Keratinocyte (primary cell): ENCODE data around the gene CNOT8.

ENCODE experiments used
- EZH2 ChIP-seq: IDR thresholded peaks from one replicate; pipeline ENCODE4 v1.6.1; 2012; ENCODE audit warnings: inconsistent platforms, mild to moderate bottlenecking, low read length, moderate library complexity
- TF ChIP-seq, protein P1 (sequence below), 3 experiments: IDR thresholded peaks in 1 of 3; conservative IDR thresholded peaks in 1 of 3; optimal IDR thresholded peaks in 1 of 3; 2 replicates in 2 of 3; 3 replicates in 1 of 3; pipeline versions ENCODE3 to v1.5.1; 2011; ENCODE audit warnings: low read length in 3 of 3, mild to moderate bottlenecking in 3 of 3, moderate library complexity in 2 of 3, control low read depth in 1 of 3, inconsistent platforms in 1 of 3; ENCODE audit not compliant: insufficient read depth in 2 of 3; ENCODE audit errors: extremely low read depth in 1 of 3

DNA sequence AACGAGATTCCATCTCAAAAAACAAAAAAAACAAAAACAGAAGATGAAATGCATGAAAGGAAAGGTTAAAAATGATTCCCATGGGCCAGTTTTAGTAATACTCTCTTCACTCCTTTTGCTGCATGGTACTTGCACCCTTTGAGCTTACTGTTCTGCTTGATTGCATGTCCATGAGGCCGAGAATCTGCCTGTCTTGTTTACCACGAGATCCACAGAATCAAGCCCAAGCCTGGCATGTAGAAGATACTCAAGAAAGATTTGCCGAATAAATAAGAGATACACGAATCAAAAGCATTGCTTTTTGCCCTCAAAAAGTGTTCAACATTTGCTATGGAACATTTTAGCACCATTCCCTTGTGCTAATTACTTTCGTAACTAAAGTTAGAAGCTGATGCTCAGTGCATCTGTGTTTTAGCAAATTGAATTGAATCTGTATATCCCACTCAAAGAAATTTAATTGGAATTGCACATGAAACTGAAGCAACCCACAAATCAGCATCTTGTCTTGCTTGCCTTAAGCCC lies 9.1 kb upstream of the CNOT8 start:
- TF ChIP-seq, protein P1, sequence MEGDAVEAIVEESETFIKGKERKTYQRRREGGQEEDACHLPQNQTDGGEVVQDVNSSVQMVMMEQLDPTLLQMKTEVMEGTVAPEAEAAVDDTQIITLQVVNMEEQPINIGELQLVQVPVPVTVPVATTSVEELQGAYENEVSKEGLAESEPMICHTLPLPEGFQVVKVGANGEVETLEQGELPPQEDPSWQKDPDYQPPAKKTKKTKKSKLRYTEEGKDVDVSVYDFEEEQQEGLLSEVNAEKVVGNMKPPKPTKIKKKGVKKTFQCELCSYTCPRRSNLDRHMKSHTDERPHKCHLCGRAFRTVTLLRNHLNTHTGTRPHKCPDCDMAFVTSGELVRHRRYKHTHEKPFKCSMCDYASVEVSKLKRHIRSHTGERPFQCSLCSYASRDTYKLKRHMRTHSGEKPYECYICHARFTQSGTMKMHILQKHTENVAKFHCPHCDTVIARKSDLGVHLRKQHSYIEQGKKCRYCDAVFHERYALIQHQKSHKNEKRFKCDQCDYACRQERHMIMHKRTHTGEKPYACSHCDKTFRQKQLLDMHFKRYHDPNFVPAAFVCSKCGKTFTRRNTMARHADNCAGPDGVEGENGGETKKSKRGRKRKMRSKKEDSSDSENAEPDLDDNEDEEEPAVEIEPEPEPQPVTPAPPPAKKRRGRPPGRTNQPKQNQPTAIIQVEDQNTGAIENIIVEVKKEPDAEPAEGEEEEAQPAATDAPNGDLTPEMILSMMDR (optimal IDR thresholded peaks at IDR 0.05 in 1 of 3, IDR thresholded peaks at IDR 0.05 in 1 of 3, conservative IDR thresholded peaks at IDR 0.05 in 1 of 3; ENCODE audit: extremely low read depth in 1 of 3, insufficient read depth in 2 of 3, low read length in 3 of 3) = no peak
- no peak for TF ChIP-seq EZH2
